ENCODE measurements around the gene WDR81. TPM values are rescaled to one million over a fixed set of nuclear protein-coding genes. Genes with fewer than 3 reads are reported as not detected.
A peak's percentile ranks its signal among the peaks of the same experiment; 100 is the strongest.
"Not testable (repeated sequence)": the region's sequence is repeated elsewhere in the genome, so short reads cannot be mapped to it uniquely, and the experiment has no call there.

Gene WDR81
- total RNA-seq, 1 experiment from 2014 or later, result 17.4 TPM

DNA sequence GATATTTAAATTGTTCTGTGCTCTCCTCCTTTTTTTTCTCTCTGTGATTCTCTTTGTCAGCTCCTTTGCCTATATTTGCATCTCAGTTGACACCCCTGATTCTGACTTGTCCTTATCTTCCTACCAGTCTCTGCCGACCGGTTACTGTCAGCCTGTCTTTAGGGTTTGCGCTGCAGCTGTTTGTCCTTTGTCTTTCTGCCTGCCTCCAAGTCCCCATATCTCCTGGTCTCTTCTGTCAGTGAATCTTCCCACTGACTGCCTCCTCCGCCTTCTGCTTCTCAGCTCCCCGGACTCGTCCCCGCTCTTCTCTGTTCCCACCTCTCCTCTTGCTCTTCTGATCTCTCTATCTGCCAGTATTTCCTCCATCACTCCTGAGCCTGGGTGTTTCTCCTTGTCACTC is 19.5 kb upstream of the WDR81 start:
- intact Hi-C loops (cut with micrococcal nuclease), result no loop called here
- no peak for TF ChIP-seq CTCF (IDR thresholded peaks at IDR 0.05; ENCODE audit: unreplicated experiment)
- no peak for DNase-seq (ENCODE audit: unreplicated experiment)
- Mint-ChIP-seq H3K4me1 (ENCODE audit: insufficient read depth, unreplicated experiment) (no peaks in the 10 kb centered on the region), H3K9me3 (ENCODE audit: unreplicated experiment) (no peaks in the 10 kb centered on the region), H3K4me3 (ENCODE audit: unreplicated experiment) (no peak overlapping the region), H3K27ac (ENCODE audit: low read depth, unreplicated experiment) (peak overlapping the region; percentile 26), H3K27me3 (ENCODE audit: insufficient read depth, unreplicated experiment) (no peaks in the 10 kb centered on the region), H3K36me3 (ENCODE audit: insufficient read depth, unreplicated experiment) (no peaks in the 10 kb centered on the region)
- ChIA-PET POLR2A (interaction anchor here (1.1 kb wide), 1 partner anchor 11 kb away, joined by 5 read pairs; no protein-coding TSS in a partner anchor), CTCF (interaction anchor here (0.7 to 1.1 kb wide), 3 partner anchors 56 to 652 kb away, joined by 3 to 4 read pairs (median 4); no protein-coding TSS in a partner anchor)
- no TSS peak for BruUV-seq (replicated peaks)

DNA sequence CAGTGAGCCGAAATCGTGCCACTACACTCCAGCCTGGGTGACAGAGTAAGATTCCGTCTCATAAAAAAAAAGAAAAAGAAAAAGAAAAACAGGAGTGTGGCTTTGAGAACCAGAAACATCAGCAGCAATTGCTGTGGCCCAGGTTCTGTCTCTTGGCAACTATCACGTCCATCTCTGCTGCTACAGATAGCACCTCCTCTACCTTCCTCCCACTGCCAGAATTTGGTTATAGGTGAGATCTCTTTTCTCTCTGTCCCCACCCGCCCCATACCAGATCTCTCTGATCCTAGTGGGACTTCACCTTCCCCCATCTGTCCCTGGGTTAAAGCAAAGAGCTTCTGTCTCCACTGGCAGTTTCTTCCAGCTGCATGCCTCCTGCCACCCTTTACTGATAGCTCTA is 17.4 kb upstream of the WDR81 start:
- no peak for TF ChIP-seq CTCF (IDR thresholded peaks at IDR 0.05; ENCODE audit: unreplicated experiment)
- H3K27me3 Mint-ChIP-seq (ENCODE audit: insufficient read depth, unreplicated experiment), result no peaks in the 10 kb centered on the region
- CTCF ChIA-PET, result no interaction called here

GRCh38 chr17:1708791-1709346 is 15.6 kb upstream of the WDR81 start:
- H3K27me3 Mint-ChIP-seq (ENCODE audit: insufficient read depth, unreplicated experiment); H3K27ac Mint-ChIP-seq (ENCODE audit: low read depth, unreplicated experiment); DNase-seq (ENCODE audit: unreplicated experiment); BruUV-seq (replicated peaks); intact Hi-C loops (cut with micrococcal nuclease); H3K9me3 Mint-ChIP-seq (ENCODE audit: unreplicated experiment): not testable (repeated sequence)
- peaks cover 25% of the 10 kb centered on the region for H3K36me3 Mint-ChIP-seq (ENCODE audit: insufficient read depth, unreplicated experiment)
- H3K4me1 Mint-ChIP-seq (ENCODE audit: insufficient read depth, unreplicated experiment), result peaks cover 15% of the 10 kb centered on the region
- CTCF ChIA-PET, result interaction anchor here (1.1 kb wide), 1 partner anchor 15 kb away, joined by 5 read pairs; no protein-coding TSS in a partner anchor
- POLR2A ChIA-PET, result interaction anchor here (0.7 to 2.9 kb wide), 2 partner anchors 25 to 31 kb away, joined by 3 to 23 read pairs; partner anchors contain the start of gene PRPF8
- H3K4me3 Mint-ChIP-seq (ENCODE audit: unreplicated experiment), result peak overlapping the region; percentile 56

More for the DNA sequence above, 17.4 kb upstream of the WDR81 start:
- POLR2A ChIA-PET, result interaction anchor here (1.0 kb wide), 1 partner anchor 38 kb away, joined by 3 read pairs; no protein-coding TSS in a partner anchor
- H3K4me1 Mint-ChIP-seq (ENCODE audit: insufficient read depth, unreplicated experiment), result peaks cover 7% of the 10 kb centered on the region
- H3K9me3 Mint-ChIP-seq (ENCODE audit: unreplicated experiment), result no peaks in the 10 kb centered on the region
- intact Hi-C loops (cut with micrococcal nuclease), result no loop called here
- DNase-seq (ENCODE audit: unreplicated experiment), result no peak
- peaks cover 9% of the 10 kb centered on the region for H3K36me3 Mint-ChIP-seq (ENCODE audit: insufficient read depth, unreplicated experiment)
- BruUV-seq (replicated peaks), result no TSS peak
- no peak overlapping the region for H3K27ac Mint-ChIP-seq (ENCODE audit: low read depth, unreplicated experiment)
- H3K4me3 Mint-ChIP-seq (ENCODE audit: unreplicated experiment), result no peak overlapping the region

DNA sequence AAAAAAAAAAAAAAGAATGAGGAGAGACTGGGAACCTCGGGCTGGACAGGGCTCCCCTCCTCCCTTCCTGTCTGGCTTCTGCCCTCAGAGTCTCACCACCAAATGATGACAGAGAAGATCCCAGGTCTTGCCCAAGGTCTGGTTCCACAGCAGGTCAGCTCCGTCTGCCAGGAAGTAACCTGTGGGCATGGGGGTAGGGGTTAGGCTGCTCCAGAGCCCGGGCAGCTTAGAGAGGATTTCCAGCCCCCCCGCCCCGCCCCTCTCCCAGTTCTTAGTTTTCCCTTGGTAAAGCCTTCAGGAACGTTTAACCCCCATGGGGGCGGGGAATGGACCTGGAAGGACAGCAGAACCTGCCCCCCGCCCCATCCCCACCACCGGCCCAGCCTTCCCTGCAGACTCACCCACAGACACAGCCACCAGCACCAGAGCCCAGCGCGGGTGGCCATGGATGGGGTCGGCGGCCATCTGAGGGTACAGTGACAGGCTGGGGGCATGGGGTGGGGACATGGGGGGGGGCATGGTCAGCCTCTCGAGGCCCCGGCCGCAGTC is 15.0 kb upstream of the WDR81 start:
- POLR2A ChIA-PET, result interaction anchor here (0.7 to 2.9 kb wide), 2 partner anchors 25 to 32 kb away, joined by 3 to 23 read pairs; partner anchors contain the start of gene PRPF8
- peaks cover 21% of the 10 kb centered on the region for H3K4me1 Mint-ChIP-seq (ENCODE audit: insufficient read depth, unreplicated experiment)
- H3K27me3 Mint-ChIP-seq (ENCODE audit: insufficient read depth, unreplicated experiment), result no peaks in the 10 kb centered on the region
- no peak overlapping the region for H3K27ac Mint-ChIP-seq (ENCODE audit: low read depth, unreplicated experiment)
- TF ChIP-seq CTCF (IDR thresholded peaks at IDR 0.05; ENCODE audit: unreplicated experiment), result no peak
- no TSS peak for BruUV-seq (replicated peaks)
- intact Hi-C loops (cut with micrococcal nuclease), result no loop called here
- peak; percentile 47 for DNase-seq (ENCODE audit: unreplicated experiment)
- H3K9me3 Mint-ChIP-seq (ENCODE audit: unreplicated experiment), result no peaks in the 10 kb centered on the region
- CTCF ChIA-PET, result interaction anchor here (1.1 kb wide), 1 partner anchor 14 kb away, joined by 5 read pairs; no protein-coding TSS in a partner anchor
- peaks cover 27% of the 10 kb centered on the region for H3K36me3 Mint-ChIP-seq (ENCODE audit: insufficient read depth, unreplicated experiment)
- H3K4me3 Mint-ChIP-seq (ENCODE audit: unreplicated experiment), result peak overlapping the region; percentile 56
